ENCODE data around the gene KRT72. TPM values are rescaled to one million over a fixed set of nuclear protein-coding genes. Genes with fewer than 3 reads are reported as not detected.

KRT72 gene
- total and polyA plus RNA-seq, 4 donors, result not detected

DNA sequence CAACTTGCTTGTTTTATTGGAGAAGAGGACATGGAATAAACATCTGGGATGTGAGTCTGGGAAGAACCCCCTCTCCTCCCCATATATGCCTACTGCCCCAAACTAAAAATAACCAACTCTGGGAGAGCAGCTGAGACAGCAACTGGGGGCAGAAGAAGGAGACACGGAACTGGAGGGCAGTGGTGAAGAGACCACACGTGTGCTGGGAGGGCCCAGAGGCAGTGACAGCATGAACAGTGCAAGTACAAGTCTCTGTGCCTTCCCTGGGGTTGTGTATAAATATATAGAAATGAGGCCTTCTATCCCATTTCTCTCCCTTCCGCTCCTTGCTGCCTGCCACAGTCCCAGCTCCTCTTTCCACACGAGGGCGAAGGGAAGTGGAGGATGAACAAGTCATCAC is 21.1 kb upstream of the KRT72 start:
- no peak overlapping the region for H3K4me3 ChIP-seq (ENCODE audit: low read depth in 1 of 3, low read length in 3 of 3)
- peak; percentile 14 for DNase-seq (ENCODE audit: low spot score)
- H3K27ac ChIP-seq (ENCODE audit: low read depth in 1 of 2, low read length in 2 of 2), result no peak overlapping the region
- peaks cover 0 to 4% (median 0%) of the 10 kb centered on the region in 4 donors for H3K27me3 ChIP-seq (ENCODE audit: control insufficient read depth in 4 of 4, insufficient read depth in 4 of 4, low read length in 3 of 4)
- TF ChIP-seq NR2F2 (IDR thresholded peaks at IDR 0.05) (no peak), HNF4A (conservative IDR thresholded peaks at IDR 0.05) (no peak), FOXA1 (IDR thresholded peaks at IDR 0.05) (no peak), TAF1 (conservative IDR thresholded peaks at IDR 0.05) (no peak), GABPA (IDR thresholded peaks at IDR 0.05 in 1 of 2, conservative IDR thresholded peaks at IDR 0.05 in 1 of 2) (no peak), FOXA2 (IDR thresholded peaks at IDR 0.05) (no peak), SP1 (IDR thresholded peaks at IDR 0.05) (no peak), JUND (IDR thresholded peaks at IDR 0.05) (no peak)
- TF ChIP-seq, protein P1, sequence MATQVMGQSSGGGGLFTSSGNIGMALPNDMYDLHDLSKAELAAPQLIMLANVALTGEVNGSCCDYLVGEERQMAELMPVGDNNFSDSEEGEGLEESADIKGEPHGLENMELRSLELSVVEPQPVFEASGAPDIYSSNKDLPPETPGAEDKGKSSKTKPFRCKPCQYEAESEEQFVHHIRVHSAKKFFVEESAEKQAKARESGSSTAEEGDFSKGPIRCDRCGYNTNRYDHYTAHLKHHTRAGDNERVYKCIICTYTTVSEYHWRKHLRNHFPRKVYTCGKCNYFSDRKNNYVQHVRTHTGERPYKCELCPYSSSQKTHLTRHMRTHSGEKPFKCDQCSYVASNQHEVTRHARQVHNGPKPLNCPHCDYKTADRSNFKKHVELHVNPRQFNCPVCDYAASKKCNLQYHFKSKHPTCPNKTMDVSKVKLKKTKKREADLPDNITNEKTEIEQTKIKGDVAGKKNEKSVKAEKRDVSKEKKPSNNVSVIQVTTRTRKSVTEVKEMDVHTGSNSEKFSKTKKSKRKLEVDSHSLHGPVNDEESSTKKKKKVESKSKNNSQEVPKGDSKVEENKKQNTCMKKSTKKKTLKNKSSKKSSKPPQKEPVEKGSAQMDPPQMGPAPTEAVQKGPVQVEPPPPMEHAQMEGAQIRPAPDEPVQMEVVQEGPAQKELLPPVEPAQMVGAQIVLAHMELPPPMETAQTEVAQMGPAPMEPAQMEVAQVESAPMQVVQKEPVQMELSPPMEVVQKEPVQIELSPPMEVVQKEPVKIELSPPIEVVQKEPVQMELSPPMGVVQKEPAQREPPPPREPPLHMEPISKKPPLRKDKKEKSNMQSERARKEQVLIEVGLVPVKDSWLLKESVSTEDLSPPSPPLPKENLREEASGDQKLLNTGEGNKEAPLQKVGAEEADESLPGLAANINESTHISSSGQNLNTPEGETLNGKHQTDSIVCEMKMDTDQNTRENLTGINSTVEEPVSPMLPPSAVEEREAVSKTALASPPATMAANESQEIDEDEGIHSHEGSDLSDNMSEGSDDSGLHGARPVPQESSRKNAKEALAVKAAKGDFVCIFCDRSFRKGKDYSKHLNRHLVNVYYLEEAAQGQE (IDR thresholded peaks at IDR 0.05), result no peak
- no peaks in the 10 kb centered on the region for H3K4me1 ChIP-seq (ENCODE audit: control insufficient read depth in 4 of 4, insufficient read depth in 4 of 4, low read length in 3 of 4)
- no peak overlapping the region for H3K9ac ChIP-seq (ENCODE audit: low read depth in 1 of 2, low read length in 2 of 2)
- no peaks in the 10 kb centered on the region for H3K36me3 ChIP-seq (ENCODE audit: control insufficient read depth in 4 of 4, insufficient read depth in 3 of 4, low read depth in 1 of 4, low read length in 3 of 4)
- WGBS, result 85% methylated on average over 5 of the region's 5 CpGs
- no peaks in the 10 kb centered on the region for H3K9me3 ChIP-seq (ENCODE audit: control insufficient read depth in 4 of 4, low read length in 3 of 4)

DNA sequence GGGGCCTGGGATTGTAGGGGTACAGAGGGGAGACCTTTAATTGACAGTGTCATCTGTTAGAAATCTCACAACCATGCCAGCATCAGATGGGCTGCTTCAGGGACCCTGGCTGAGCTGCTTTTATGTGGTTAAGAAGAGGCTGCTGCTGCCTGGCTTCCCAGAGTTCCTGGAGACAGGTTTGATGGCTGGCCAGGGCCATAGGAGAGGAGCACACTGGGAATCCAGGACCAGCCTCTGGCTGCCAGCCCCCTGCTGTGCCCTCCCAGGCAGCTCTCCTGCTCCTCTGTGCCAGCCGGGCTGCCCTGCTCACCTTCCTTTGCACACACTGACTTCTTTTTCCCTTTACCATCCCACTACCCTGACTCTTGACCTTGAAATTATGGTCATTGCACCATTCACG is 17.6 kb upstream of the KRT72 start:
- no peaks in the 10 kb centered on the region for H3K9me3 ChIP-seq (ENCODE audit: control insufficient read depth in 4 of 4, low read length in 3 of 4)
- TF ChIP-seq FOXA2 (IDR thresholded peaks at IDR 0.05), result no peak
- TF ChIP-seq, protein P2, sequence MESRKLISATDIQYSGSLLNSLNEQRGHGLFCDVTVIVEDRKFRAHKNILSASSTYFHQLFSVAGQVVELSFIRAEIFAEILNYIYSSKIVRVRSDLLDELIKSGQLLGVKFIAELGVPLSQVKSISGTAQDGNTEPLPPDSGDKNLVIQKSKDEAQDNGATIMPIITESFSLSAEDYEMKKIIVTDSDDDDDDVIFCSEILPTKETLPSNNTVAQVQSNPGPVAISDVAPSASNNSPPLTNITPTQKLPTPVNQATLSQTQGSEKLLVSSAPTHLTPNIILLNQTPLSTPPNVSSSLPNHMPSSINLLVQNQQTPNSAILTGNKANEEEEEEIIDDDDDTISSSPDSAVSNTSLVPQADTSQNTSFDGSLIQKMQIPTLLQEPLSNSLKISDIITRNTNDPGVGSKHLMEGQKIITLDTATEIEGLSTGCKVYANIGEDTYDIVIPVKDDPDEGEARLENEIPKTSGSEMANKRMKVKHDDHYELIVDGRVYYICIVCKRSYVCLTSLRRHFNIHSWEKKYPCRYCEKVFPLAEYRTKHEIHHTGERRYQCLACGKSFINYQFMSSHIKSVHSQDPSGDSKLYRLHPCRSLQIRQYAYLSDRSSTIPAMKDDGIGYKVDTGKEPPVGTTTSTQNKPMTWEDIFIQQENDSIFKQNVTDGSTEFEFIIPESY (IDR thresholded peaks at IDR 0.05), result no peak
- no peak for TF ChIP-seq TAF1 (conservative IDR thresholded peaks at IDR 0.05)
- TF ChIP-seq NR2F2 (IDR thresholded peaks at IDR 0.05), result no peak
- TF ChIP-seq HNF4A (conservative IDR thresholded peaks at IDR 0.05), result no peak
- no peak for TF ChIP-seq JUND (IDR thresholded peaks at IDR 0.05)
- no peak for TF ChIP-seq SP1 (IDR thresholded peaks at IDR 0.05)
- no peak for TF ChIP-seq FOXA1 (IDR thresholded peaks at IDR 0.05)
- no peak for TF ChIP-seq RXRA (IDR thresholded peaks at IDR 0.05)
- TF ChIP-seq, protein P3, sequence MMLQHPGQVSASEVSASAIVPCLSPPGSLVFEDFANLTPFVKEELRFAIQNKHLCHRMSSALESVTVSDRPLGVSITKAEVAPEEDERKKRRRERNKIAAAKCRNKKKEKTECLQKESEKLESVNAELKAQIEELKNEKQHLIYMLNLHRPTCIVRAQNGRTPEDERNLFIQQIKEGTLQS (IDR thresholded peaks at IDR 0.05), result no peak
- TF ChIP-seq EGR1 (IDR thresholded peaks at IDR 0.05; ENCODE audit: low read depth in 2 of 2), result no peak
- TF ChIP-seq HNF4G (IDR thresholded peaks at IDR 0.05), result no peak
- TF ChIP-seq, protein P1 (IDR thresholded peaks at IDR 0.05), result no peak
- no peak for TF ChIP-seq RAD21 (IDR thresholded peaks at IDR 0.05)
- TF ChIP-seq, protein P4, sequence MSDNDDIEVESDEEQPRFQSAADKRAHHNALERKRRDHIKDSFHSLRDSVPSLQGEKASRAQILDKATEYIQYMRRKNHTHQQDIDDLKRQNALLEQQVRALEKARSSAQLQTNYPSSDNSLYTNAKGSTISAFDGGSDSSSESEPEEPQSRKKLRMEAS (IDR thresholded peaks at IDR 0.05), result no peak
- TF ChIP-seq GABPA (IDR thresholded peaks at IDR 0.05 in 1 of 2, conservative IDR thresholded peaks at IDR 0.05 in 1 of 2), result no peak
- TF ChIP-seq YY1 (IDR thresholded peaks at IDR 0.05), result no peak
- TF ChIP-seq, protein P5, sequence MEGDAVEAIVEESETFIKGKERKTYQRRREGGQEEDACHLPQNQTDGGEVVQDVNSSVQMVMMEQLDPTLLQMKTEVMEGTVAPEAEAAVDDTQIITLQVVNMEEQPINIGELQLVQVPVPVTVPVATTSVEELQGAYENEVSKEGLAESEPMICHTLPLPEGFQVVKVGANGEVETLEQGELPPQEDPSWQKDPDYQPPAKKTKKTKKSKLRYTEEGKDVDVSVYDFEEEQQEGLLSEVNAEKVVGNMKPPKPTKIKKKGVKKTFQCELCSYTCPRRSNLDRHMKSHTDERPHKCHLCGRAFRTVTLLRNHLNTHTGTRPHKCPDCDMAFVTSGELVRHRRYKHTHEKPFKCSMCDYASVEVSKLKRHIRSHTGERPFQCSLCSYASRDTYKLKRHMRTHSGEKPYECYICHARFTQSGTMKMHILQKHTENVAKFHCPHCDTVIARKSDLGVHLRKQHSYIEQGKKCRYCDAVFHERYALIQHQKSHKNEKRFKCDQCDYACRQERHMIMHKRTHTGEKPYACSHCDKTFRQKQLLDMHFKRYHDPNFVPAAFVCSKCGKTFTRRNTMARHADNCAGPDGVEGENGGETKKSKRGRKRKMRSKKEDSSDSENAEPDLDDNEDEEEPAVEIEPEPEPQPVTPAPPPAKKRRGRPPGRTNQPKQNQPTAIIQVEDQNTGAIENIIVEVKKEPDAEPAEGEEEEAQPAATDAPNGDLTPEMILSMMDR (IDR thresholded peaks at IDR 0.05; ENCODE audit: low read depth, low read length, missing input control), result no peak
- no peak for DNase-seq (ENCODE audit: low spot score)
- H3K9ac ChIP-seq (ENCODE audit: low read depth in 1 of 2, low read length in 2 of 2), result no peak overlapping the region
- no peaks in the 10 kb centered on the region for H3K27me3 ChIP-seq (ENCODE audit: control insufficient read depth in 4 of 4, insufficient read depth in 4 of 4, low read length in 3 of 4)
- no peaks in the 10 kb centered on the region for H3K4me1 ChIP-seq (ENCODE audit: control insufficient read depth in 4 of 4, insufficient read depth in 4 of 4, low read length in 3 of 4)
- WGBS, result 77% methylated on average over 2 of the region's 2 CpGs
- H3K4me3 ChIP-seq (ENCODE audit: low read depth in 1 of 3, low read length in 3 of 3), result no peak overlapping the region
- H3K27ac ChIP-seq (ENCODE audit: low read depth in 1 of 2, low read length in 2 of 2), result no peak overlapping the region
- H3K36me3 ChIP-seq (ENCODE audit: control insufficient read depth in 4 of 4, insufficient read depth in 3 of 4, low read depth in 1 of 4, low read length in 3 of 4), result no peaks in the 10 kb centered on the region

Measured in liver (tissue), 9 donors.